ENCODE data around the gene MYMK. TPM values are rescaled to one million over a fixed set of nuclear protein-coding genes. Genes with fewer than 3 reads are reported as not detected.

Gene MYMK
- total and polyA plus RNA-seq, 2 of the 4 experiments (the other 2 are of a cell fraction), result not detected

DNA sequence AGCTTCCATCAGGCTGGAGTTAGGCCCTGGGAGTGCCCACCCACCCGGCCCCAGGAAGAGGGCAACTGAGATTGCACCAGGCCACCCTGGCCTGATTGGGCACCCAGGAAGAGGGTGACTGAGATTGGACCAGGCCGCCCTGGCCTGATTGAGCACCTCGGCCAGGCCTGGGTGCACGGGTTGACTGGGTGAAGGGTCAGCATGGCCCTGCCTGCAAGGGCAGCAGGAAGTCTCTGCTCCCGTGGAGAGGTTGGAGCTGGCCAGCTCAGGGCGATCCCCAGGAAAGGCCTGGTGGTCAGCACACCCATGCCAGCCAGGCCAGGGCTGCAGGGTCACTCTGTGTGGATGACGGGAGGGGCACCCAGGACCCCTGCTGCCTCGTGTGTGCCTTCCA, 21.5 kb upstream of the MYMK start:
- Histone ChIP-seq H3K27me3 (ENCODE audit: control insufficient read depth, insufficient read depth, low read length) (peaks cover 57% of the 10 kb centered on the region), H3K56ac (ENCODE audit: extremely low read depth, insufficient read depth, low read length) (no peak overlapping the region), H3K14ac (replicated peaks; ENCODE audit: low read depth, low read length) (no peak overlapping the region), H3K9ac (ENCODE audit: low read depth, low read length) (no peak overlapping the region), H3K27ac (ENCODE audit: insufficient read depth, low read length) (no peak overlapping the region), H3K9me3 (ENCODE audit: control insufficient read depth, insufficient read depth, low read length) (no peaks in the 10 kb centered on the region), H2BK5ac (ENCODE audit: low read depth, low read length, poor library complexity, severe bottlenecking) (no peak overlapping the region), H3K4me3 (ENCODE audit: insufficient read depth, low read depth, low read length) (no peak overlapping the region), H3K4ac (ENCODE audit: low read depth, low read length) (no peak overlapping the region), H4K91ac (ENCODE audit: insufficient read depth, low read depth, low read length) (no peak overlapping the region), H4K8ac (ENCODE audit: low read depth in 2 of 2, low read length in 2 of 2) (no peak overlapping the region), H2BK20ac (ENCODE audit: low read depth, low read length) (no peak overlapping the region), H3K18ac (ENCODE audit: low read depth, low read length) (no peak overlapping the region), H3K9me1 (ENCODE audit: insufficient read depth, low read length) (no peaks in the 10 kb centered on the region), H2BK15ac (ENCODE audit: low read depth, low read length) (no peak overlapping the region), H3K79me1 (ENCODE audit: low read depth in 1 of 2, low read length in 2 of 2) (no peaks in the 10 kb centered on the region), H3K23ac (ENCODE audit: low read depth, low read length) (no peak overlapping the region), H2BK120ac (ENCODE audit: low read depth, low read length) (no peak overlapping the region), H3K36me3 (ENCODE audit: control insufficient read depth, insufficient read depth, low read length) (no peaks in the 10 kb centered on the region), H2AFZ (replicated peaks; ENCODE audit: low read length, poor library complexity) (no peak overlapping the region), H4K20me1 (ENCODE audit: insufficient read depth, low read length) (no peaks in the 10 kb centered on the region), H2AK9ac (replicated peaks; ENCODE audit: low read depth, low read length, poor library complexity) (no peak overlapping the region), H2AK5ac (ENCODE audit: low read depth, low read length) (no peak overlapping the region), H3K4me1 (ENCODE audit: control insufficient read depth, insufficient read depth, low read length) (no peaks in the 10 kb centered on the region), H3K4me2 (ENCODE audit: low read depth, low read length) (no peak overlapping the region), H4K5ac (ENCODE audit: low read depth, low read length) (no peak overlapping the region)
- ATAC-seq (ENCODE audit: low read depth) (no peak), DNase-seq (no peak)
- POLR2A ChIA-PET (ENCODE audit: unreplicated experiment), result no interaction called here
- BruUV-seq (replicated peaks), result no TSS peak
- no CpG with 5 or more reads among the region's 8 CpGs for WGBS, 2 experiments (ENCODE audit: extremely low coverage in 2 of 2, insufficient read length in 1 of 2)
- in situ Hi-C loops (cut with MboI; ENCODE audit: low sequenced_read_pairs) (no loop called here), dilution Hi-C loops (cut with HindIII; ENCODE audit: low sequenced_read_pairs, unreplicated experiment) (no loop called here), intact Hi-C loops (cut with micrococcal nuclease) (no loop called here)
- CTCF ChIA-PET, result no interaction called here
- TF ChIP-seq FOS (IDR thresholded peaks at IDR 0.05; ENCODE audit: low read depth, low read length), result no peak
- TF ChIP-seq, protein P1, sequence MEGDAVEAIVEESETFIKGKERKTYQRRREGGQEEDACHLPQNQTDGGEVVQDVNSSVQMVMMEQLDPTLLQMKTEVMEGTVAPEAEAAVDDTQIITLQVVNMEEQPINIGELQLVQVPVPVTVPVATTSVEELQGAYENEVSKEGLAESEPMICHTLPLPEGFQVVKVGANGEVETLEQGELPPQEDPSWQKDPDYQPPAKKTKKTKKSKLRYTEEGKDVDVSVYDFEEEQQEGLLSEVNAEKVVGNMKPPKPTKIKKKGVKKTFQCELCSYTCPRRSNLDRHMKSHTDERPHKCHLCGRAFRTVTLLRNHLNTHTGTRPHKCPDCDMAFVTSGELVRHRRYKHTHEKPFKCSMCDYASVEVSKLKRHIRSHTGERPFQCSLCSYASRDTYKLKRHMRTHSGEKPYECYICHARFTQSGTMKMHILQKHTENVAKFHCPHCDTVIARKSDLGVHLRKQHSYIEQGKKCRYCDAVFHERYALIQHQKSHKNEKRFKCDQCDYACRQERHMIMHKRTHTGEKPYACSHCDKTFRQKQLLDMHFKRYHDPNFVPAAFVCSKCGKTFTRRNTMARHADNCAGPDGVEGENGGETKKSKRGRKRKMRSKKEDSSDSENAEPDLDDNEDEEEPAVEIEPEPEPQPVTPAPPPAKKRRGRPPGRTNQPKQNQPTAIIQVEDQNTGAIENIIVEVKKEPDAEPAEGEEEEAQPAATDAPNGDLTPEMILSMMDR (conservative IDR thresholded peaks at IDR 0.05; ENCODE audit: low read depth, low read length), result no peak
- no peak for TF ChIP-seq POLR2A (IDR thresholded peaks at IDR 0.05; ENCODE audit: low read depth, low read length)
- TF ChIP-seq NFE2L2 (IDR thresholded peaks at IDR 0.05; ENCODE audit: low read depth, low read length), result no peak
- TF ChIP-seq, protein P2, sequence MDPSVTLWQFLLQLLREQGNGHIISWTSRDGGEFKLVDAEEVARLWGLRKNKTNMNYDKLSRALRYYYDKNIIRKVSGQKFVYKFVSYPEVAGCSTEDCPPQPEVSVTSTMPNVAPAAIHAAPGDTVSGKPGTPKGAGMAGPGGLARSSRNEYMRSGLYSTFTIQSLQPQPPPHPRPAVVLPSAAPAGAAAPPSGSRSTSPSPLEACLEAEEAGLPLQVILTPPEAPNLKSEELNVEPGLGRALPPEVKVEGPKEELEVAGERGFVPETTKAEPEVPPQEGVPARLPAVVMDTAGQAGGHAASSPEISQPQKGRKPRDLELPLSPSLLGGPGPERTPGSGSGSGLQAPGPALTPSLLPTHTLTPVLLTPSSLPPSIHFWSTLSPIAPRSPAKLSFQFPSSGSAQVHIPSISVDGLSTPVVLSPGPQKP (IDR thresholded peaks at IDR 0.05; ENCODE audit: borderline replicate concordance, low read depth, low read length), result no peak
- TF ChIP-seq MAFK (IDR thresholded peaks at IDR 0.05; ENCODE audit: low read depth, low read length), result no peak
- no peak for TF ChIP-seq RAD21 (IDR thresholded peaks at IDR 0.05; ENCODE audit: low read length)
